Measurements from ENCODE around the gene TUBB2B.

The TUBB2B gene

GRCh38 chr6:3176562-3177355 is 50.7 kb downstream of the TUBB2B start:
- H4K20me1 ChIP-seq (ENCODE audit: insufficient read depth, low read length) = no peaks in the 10 kb centered on the region
- no peaks in the 10 kb centered on the region for H3K79me2 ChIP-seq (ENCODE audit: low read length)
- peaks cover 4% of the 10 kb centered on the region; the same call in 1 of the 2 replicates for H3K27me3 ChIP-seq (ENCODE audit: low read depth, low read length)
- no peak overlapping the region for H3K9ac ChIP-seq (ENCODE audit: low read length)
- no peaks in the 10 kb centered on the region for H3K4me1 ChIP-seq (ENCODE audit: low read length)
- H3K36me3 ChIP-seq (replicated peaks; ENCODE audit: low read depth, low read length) = no peaks in the 10 kb centered on the region
- H2AFZ ChIP-seq (ENCODE audit: low read depth, low read length) = no peak overlapping the region
- H3K4me3 ChIP-seq (ENCODE audit: low read length) = no peak overlapping the region
- H3K9me3 ChIP-seq (ENCODE audit: insufficient read depth, low read length) = no peaks in the 10 kb centered on the region
- no peak overlapping the region for H3K27ac ChIP-seq (ENCODE audit: low read length)
- H3K4me2 ChIP-seq (ENCODE audit: low read length) = no peak overlapping the region
- TF ChIP-seq EZH2phosphoT487 (IDR thresholded peaks at IDR 0.05; ENCODE audit: low read depth) (no peak), CTCF (IDR thresholded peaks at IDR 0.05; ENCODE audit: low read depth, low read length) (no peak)

GRCh38 chr6:3175715-3176402 is 51.6 kb downstream of the TUBB2B start:
- H3K27ac ChIP-seq (ENCODE audit: low read length) = no peak overlapping the region
- TF ChIP-seq CTCF (IDR thresholded peaks at IDR 0.05; ENCODE audit: low read depth, low read length) (no peak), EZH2phosphoT487 (IDR thresholded peaks at IDR 0.05; ENCODE audit: low read depth) (no peak)
- H3K4me3 ChIP-seq (ENCODE audit: low read length) = no peak overlapping the region
- H3K9ac ChIP-seq (ENCODE audit: low read length) = no peak overlapping the region
- no peak overlapping the region for H2AFZ ChIP-seq (ENCODE audit: low read depth, low read length)
- no peaks in the 10 kb centered on the region for H3K79me2 ChIP-seq (ENCODE audit: low read length)
- H4K20me1 ChIP-seq (ENCODE audit: insufficient read depth, low read length) = no peaks in the 10 kb centered on the region
- no peaks in the 10 kb centered on the region for H3K4me1 ChIP-seq (ENCODE audit: low read length)
- no peaks in the 10 kb centered on the region for H3K36me3 ChIP-seq (replicated peaks; ENCODE audit: low read depth, low read length)
- no peak overlapping the region for H3K4me2 ChIP-seq (ENCODE audit: low read length)
- no peaks in the 10 kb centered on the region for H3K9me3 ChIP-seq (ENCODE audit: insufficient read depth, low read length)
- H3K27me3 ChIP-seq (ENCODE audit: low read depth, low read length) = no peaks in the 10 kb centered on the region
